NCI-H524 (cell line): ENCODE data around the gene ACTA1.
"Not testable (repeated sequence)": the region's sequence is repeated elsewhere in the genome, so short reads cannot be mapped to it uniquely, and the experiment has no call there.

ENCODE experiments used
- DNase-seq, 2 experiments: peaks; one replicate each; lab custom pipeline; 2025; lab: John Stamatoyannopoulos, UW

The ACTA1 gene

GRCh38 chr1:229440851-229441537 is 7.1 kb upstream of the ACTA1 start:
- DNase-seq, result no peak

- DNase-seq, result no peak
Observed at GRCh38 chr1:229438021-229438420, 4.1 kb upstream of the ACTA1 start.

DNA sequence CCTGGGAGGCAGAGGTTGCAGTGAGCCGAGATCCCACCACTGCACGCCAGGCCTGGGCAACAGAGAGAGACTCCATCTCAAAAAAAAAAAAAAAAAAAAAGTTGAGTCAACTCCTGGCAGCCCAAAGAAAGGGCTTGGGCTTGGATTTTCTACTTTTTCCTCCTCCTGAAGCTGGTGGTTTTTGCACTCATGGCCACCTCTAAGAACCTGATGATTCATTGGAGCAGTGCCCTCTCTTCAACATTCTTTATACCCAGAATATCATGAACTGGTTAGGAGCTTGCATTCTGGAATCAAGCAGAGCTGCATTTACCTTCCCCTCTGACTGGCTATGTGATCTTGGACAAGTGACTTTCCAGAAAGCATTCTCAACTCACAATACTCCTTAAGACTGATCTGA is 3.5 kb upstream of the ACTA1 start:
- DNase-seq, result no peak

DNA sequence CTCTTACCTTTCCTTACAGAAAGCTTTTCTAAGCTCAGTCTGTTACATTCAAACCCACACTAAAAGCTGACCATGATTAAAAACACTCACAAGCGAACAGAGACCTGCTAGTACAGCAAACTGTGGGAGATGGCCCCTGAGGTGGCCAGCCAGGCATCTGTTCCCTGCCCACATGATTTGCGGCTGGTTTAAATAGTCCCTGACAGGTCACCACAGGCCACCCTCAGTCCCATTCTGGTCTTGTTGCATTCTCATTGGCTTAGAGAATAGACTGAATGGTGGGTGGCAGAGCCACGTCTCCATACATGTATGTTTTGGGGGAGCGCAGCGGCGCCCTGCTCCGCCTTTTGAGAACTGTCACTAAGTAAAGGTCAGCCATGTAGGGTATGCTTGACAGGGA is 2.3 kb upstream of the ACTA1 start:
- no peak for DNase-seq

DNA sequence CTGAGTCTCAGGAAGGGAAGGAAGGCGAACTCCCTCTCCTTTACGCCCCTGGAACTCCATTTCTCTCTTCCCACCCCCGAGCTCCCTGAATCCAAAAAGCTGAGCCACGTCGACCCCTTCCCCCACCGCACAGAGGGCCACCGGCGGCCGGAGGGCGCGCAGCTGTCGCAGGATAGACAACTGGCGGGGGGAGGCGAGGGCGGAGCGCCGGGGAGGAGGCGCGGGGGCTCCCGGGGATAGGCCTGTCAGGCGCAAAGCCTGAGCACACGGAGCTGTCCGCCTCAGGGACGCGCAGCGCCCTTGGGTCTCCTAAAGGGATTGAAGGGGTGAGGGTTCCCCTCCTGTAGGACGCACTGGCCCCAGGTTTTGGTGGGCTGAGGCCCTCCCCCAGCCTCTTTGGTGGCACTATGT is 752 bp upstream of the ACTA1 start:
- DNase-seq, result peak; percentile 64 to 78

GRCh38 chr1:229433364-229434004 is 410 bp downstream of the ACTA1 start:
- no peak for DNase-seq

DNA sequence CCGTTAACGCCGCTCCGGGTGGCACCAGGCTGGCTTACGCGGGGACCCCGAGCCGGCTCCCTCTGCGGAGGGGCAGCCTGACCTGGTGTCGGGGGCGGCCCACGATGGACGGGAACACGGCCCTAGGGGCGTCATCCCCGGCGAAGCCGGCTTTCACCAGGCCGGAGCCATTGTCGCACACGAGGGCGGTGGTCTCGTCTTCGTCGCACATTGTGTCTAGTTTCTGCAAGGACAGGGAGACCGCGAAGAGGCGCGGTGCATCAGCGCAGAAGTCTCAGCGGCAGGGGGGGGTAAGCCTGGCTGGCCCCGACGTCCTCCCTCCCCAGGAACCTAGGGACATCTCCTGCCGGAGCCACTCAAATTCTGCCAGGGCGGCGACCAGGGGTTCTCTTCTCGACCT is 989 bp downstream of the ACTA1 start:
- DNase-seq, result no peak

GRCh38 chr1:229432116-229432461 is 1.8 kb downstream of the ACTA1 start:
- no peak for DNase-seq

DNA sequence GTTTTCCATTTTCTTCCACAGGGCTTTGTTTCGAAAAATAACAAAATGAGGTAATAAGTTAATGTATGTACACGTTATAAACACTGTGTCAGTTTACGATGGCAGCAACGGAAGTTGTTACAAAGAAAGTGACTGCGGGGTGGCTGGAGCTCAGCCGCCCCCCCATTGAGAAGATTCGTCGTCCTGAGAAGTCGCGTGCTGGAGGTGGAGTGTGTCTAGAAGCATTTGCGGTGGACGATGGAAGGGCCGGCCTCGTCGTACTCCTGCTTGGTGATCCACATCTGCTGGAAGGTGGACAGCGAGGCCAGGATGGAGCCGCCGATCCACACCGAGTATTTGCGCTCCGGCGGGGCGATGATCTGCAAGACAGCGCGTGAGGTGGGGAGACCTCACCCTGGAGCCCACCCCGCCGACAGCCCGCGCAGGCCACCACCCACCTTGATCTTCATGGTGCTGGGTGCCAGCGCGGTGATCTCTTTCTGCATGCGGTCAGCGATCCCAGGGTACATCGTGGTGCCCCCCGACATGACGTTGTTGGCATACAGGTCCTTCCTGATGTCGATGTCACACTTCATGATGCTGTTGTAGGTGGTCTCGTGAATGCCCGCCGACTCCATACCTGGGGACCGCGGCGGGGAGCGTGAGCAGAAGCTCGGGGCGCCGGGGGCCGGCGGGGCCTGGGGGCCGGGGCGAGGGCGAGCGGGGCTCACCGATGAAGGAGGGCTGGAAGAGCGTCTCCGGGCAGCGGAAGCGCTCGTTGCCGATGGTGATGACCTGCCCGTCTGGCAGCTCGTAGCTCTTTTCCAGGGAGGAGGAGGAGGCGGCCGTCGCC is 2.4 kb downstream of the ACTA1 start:
- DNase-seq, result no peak

- no peak for DNase-seq
Observed at GRCh38 chr1:229430761-229431283, 3.1 kb downstream of the ACTA1 start.

DNA sequence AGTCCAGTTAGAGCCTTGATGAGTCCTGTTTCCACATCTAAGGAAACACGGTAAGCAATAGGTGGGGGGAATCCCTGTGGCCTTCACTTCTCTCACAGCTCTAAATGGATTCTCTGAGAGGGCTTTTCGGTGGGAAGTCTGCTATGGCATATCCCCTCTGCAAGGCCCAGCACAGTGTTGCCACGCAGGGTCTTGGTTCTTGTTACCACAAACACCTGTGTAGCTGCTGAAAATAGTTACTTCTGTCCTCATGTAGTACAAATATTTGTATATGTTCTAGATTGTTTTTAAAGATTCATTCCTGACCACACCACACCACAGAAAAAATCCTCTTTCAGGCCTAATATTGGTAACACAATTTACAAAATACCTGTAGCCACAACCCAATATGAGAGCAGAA is 5.6 kb downstream of the ACTA1 start:
- DNase-seq, result no peak

GRCh38 chr1:229427572-229427971 is 6.3 kb downstream of the ACTA1 start:
- DNase-seq, result no peak

GRCh38 chr1:229425564-229426159 is 8.2 kb downstream of the ACTA1 start:
- DNase-seq, result no peak

- DNase-seq, result peak; percentile 82 to 92
Observed at GRCh38 chr1:229420765-229421164, 13.1 kb downstream of the ACTA1 start.

DNA sequence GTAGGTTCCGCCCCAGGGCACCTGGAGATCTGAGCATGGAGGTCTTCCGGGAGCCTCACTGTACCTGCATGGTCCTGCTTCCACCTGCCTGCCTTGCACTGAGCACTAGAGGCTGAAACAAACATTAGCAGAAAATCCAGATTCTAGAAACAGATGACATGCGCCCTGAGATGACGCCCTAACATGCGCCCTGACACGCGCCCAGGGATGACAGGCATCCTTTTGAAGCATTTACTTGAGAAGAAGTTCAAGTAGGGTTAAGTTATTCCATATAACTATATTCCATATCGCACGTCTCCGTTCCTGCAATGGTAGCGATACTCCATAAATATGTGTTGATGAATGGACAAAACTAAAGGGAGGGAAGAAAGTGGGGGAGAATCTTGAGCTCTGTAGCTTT is 13.7 kb downstream of the ACTA1 start:
- no peak for DNase-seq

DNA sequence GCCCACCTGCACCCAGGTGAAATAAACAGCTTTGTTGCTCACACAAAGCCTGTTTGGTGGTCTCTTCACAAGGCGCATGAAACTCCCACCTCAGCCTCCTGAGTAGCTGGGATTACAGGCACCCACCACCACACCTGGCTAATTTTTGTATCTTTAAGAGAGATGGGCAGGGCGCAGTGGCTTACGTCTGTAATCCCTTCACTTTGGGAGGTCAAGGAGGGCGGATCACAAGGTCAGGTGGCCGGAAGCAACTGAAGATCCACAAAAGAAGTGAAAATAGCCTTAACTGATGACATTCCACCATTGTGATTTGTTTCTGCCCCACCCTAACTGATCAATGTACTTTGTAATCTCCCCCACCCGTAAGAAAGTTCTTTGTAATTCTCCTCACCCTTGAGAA is 15.3 kb downstream of the ACTA1 start:
- not testable (repeated sequence) for DNase-seq

DNA sequence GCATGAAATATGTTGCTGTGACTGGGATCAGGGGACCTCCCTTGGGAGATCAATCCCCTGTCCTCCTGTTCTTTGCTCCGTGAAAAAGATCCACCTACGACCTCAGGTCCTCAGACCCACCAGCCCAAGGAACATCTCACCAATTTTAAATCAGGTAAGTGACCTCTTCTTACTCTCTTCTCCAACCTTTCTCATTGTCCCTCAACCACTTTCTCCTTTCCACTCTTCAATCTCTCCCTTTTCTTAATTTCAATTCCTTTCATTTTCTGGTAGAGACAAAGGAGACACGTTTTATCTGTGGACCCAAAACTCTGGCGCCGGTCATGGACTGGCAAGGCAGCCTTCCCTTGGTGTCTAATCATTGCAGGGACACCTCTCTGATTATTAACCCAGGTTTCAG is 21.1 kb downstream of the ACTA1 start:
- DNase-seq, result not testable (repeated sequence)

DNA sequence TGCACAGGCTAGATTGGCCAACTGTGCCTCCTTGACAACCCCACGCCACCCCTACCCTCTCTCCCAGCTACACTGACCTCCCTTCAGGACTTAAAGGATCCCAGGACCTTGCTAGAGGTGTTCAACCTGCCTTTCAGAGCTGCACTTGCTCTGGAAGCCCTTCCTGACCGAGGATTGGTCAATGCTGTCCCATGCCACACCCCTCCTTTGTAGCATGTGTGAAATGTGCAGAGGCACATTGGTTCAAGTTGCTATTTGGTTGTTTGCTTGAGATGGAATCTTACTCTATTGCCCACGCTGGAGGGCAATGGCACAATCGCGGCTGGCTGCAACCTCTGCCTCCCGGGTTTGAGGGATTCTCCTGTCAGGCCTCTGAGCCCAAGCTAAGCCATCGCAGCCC is 21.8 kb downstream of the ACTA1 start:
- no peak for DNase-seq

DNA sequence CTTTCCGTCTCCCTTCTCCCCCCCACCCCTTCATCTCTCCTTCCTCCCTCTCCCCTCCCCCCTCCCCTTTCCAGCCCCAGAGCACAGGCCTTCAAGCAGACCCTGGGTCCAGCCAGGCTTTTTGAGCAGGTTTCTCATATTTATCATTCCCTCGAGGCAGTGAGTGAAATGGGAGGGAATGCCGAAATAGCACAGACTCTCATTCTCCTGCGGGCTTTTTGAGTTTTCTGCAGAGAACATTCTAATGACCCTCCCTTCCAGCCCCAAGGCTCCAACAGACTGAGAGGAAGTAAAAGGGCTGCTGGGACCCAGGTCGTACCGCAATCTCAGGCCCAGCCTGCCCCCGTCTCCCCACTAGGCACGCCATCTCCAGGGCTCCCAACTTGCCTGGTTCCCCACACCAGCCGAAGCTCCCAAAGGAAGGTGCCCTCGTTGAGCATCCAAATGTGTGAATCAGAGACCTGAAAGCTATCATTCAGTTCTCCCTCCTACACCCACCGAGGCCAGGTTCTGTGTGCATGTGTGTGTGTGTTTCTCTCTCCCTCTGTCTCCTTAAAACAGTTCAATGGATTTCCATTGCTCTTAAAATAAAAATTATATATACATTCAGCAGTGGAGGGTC is 22.3 kb downstream of the ACTA1 start:
- DNase-seq, result peak in 1 of 2 experiments; percentile 14

DNA sequence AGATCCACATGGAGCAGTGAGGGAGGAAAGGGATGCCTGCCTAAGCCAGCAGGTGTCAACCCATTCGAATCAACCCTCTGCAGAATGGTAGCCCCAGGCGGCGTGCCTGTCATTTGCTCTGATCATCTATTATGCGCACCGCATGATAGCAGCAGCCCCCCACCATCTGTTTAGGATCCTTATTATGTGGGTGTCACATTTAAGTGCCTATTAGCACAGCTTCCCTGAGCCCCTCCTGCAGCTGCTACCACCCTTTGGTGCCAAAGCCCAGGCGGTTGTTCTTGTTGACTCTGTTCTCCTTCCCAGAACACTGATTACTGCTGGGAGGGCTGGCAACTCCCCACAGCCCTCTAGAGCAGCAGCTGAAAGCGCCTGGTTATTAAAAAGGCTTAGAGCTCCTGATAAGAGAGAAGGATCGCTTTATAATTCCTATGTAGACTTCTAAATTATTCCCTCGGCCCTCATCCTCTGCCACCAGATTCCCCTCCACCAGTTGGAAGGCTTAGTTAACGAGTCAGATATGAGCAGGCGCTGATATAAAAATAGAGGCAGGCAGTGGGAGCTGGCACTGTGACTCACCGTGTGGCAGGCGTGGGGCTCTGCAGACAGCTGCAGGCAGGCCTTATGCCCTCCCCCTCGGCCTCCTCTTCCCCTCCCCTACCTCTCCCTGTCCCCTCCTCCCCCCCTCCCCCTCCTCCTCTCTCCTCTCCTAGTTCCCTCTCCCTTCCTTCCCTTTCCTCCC is 23.0 kb downstream of the ACTA1 start:
- peak; percentile 96 to 98 for DNase-seq

- DNase-seq, result peak in 1 of 2 experiments; percentile 27
Observed at GRCh38 chr1:229410370-229410691, 23.6 kb downstream of the ACTA1 start.
